Measurements from ENCODE around the gene LCN12. TPM values are rescaled to one million over a fixed set of nuclear protein-coding genes. Genes with fewer than 3 reads are reported as not detected.

Gene LCN12
- total and polyA plus RNA-seq, 2 donors (not counting 1 experiment from before 2014, with no cell fraction given) = 0.17 TPM; not detected in 1

DNA sequence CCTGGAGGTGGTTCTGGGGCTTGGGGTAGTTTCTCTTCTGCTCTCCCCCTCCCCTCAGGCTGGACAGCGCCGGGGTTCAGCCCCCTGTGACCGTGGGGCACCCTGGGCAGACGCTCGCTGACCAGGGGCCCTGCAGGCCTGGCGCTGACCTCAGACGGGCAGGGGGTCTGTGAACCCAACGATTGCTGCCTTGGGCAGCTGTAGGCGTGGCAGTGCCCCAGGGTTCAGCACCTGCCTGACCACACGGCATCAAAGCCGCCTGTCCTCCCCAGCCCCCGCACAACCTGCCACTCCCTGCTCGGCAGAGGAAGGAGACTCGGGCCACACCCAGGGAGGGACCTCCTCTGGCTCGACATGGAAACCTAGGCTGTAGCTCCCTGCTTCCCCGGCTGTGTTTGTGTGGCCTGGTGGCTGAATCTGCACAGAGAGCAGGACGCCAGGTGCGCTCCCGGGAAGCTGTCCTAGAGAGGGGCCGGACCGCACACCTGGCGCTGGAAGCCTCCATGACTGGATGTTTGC, 12.2 kb downstream of the LCN12 start:
- Histone ChIP-seq H3K4me3 (replicated peaks in 1 of 4; ENCODE audit: control extremely low read depth in 1 of 4, insufficient read depth in 1 of 4, low read depth in 3 of 4, low read length in 4 of 4) (no peak overlapping the region), H3K9ac (ENCODE audit: insufficient read depth, low read length) (no peak overlapping the region), H3K4me1 (ENCODE audit: control insufficient read depth, extremely low read depth, insufficient read depth, low read length) (no peaks in the 10 kb centered on the region), H3K36me3 (ENCODE audit: control insufficient read depth, insufficient read depth, low read length) (no peaks in the 10 kb centered on the region), H3K9me3 (ENCODE audit: control insufficient read depth, insufficient read depth, low read depth, low read length) (no peaks in the 10 kb centered on the region), H3K27me3 (ENCODE audit: control insufficient read depth, insufficient read depth, low read length) (peaks cover 4% of the 10 kb centered on the region), H2AFZ (ENCODE audit: low read length) (no peak overlapping the region), H3K4me2 (ENCODE audit: extremely low read depth, insufficient read depth, low read length) (no peak overlapping the region), H3K27ac (ENCODE audit: insufficient read depth, low read length) (no peak overlapping the region), H3K79me2 (ENCODE audit: control insufficient read depth, insufficient read depth, low read length) (no peaks in the 10 kb centered on the region), H4K20me1 (ENCODE audit: control insufficient read depth, extremely low read depth, insufficient read depth, low read length) (no peaks in the 10 kb centered on the region)
- TF ChIP-seq EZH2 (IDR thresholded peaks at IDR 0.05; ENCODE audit: low read length, missing control alignments) = no peak
- TF ChIP-seq, protein P1, sequence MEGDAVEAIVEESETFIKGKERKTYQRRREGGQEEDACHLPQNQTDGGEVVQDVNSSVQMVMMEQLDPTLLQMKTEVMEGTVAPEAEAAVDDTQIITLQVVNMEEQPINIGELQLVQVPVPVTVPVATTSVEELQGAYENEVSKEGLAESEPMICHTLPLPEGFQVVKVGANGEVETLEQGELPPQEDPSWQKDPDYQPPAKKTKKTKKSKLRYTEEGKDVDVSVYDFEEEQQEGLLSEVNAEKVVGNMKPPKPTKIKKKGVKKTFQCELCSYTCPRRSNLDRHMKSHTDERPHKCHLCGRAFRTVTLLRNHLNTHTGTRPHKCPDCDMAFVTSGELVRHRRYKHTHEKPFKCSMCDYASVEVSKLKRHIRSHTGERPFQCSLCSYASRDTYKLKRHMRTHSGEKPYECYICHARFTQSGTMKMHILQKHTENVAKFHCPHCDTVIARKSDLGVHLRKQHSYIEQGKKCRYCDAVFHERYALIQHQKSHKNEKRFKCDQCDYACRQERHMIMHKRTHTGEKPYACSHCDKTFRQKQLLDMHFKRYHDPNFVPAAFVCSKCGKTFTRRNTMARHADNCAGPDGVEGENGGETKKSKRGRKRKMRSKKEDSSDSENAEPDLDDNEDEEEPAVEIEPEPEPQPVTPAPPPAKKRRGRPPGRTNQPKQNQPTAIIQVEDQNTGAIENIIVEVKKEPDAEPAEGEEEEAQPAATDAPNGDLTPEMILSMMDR (conservative IDR thresholded peaks at IDR 0.05 in 1 of 2, IDR thresholded peaks at IDR 0.05 in 1 of 2; ENCODE audit: low read depth in 1 of 2, low read length in 2 of 2) = no peak
- DNase-seq (ENCODE audit: low read depth in 2 of 2) = no peak

DNA sequence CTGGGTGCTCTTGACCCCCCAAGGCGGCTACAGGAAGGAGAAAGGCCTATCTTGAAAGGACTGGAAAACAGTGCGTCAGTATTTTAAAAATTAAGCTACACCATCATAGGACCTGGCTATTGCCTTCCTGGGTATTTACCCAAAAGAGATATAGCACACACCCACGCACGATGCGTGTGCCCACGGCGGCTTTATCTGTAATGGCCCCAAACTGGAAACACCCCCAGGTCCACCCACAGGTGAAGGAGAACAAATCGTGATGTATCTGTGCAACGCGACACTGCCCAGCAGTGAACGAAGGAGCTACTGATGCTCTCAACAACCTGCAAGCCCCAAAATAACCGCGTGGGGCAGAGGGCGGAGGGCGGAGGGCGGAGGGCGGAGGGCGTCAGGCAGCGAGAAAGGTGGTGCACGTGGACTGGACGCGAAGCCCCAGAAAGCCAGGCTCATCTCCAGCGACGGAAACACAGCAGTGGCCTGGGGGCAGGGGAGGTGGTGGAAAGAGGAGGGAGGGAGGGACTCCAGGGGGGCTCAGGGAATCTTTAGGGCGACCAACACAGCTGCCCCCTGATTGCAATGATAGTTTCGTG, 12.9 kb downstream of the LCN12 start:
- Histone ChIP-seq H3K27ac (ENCODE audit: insufficient read depth, low read length) (no peak overlapping the region), H3K4me2 (ENCODE audit: extremely low read depth, insufficient read depth, low read length) (no peak overlapping the region), H2AFZ (ENCODE audit: low read length) (no peak overlapping the region)

DNA sequence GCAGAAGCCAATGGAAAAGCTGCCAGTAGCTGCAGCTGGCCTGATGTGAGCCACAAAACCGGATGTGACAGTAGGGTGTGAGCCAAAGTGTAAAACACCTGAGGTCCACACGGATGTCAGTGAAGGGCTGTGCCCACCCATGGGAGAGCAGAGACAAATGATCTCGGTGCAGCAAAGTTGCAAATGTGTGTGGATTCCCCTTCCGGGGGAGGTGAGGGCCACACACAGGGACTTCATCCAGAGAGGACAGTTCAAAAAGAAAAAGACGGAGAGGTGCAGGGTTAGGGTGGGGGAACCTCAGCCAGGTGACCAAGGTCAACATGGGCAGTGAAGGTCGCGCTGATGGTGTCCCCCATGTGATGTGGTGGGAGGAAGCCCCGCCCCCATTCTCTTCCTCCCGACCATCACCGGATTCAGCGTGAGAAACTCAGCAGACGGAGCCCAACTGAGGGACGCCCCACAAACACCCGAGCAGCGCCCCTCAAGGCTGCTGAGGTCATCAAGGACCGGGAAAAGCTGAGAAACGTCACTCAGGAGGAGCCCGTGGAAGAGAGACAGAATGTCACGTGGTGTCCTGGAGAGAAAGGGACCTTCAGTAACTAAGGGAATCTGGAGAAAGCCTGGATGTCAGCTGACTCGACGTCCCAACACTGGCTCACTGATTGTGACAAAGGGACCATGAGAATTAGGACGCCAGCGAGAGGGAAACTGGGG, 13.9 kb downstream of the LCN12 start:
- Histone ChIP-seq H2AFZ (ENCODE audit: low read length) (no peak overlapping the region), H3K4me2 (ENCODE audit: extremely low read depth, insufficient read depth, low read length) (no peak overlapping the region), H3K9me3 (ENCODE audit: control insufficient read depth, insufficient read depth, low read depth, low read length) (no peaks in the 10 kb centered on the region), H3K4me1 (ENCODE audit: control insufficient read depth, extremely low read depth, insufficient read depth, low read length) (no peaks in the 10 kb centered on the region), H3K27me3 (ENCODE audit: control insufficient read depth, insufficient read depth, low read length) (peaks cover 4% of the 10 kb centered on the region), H3K79me2 (ENCODE audit: control insufficient read depth, insufficient read depth, low read length) (no peaks in the 10 kb centered on the region), H3K9ac (ENCODE audit: insufficient read depth, low read length) (no peak overlapping the region), H3K36me3 (ENCODE audit: control insufficient read depth, insufficient read depth, low read length) (no peaks in the 10 kb centered on the region), H3K27ac (ENCODE audit: insufficient read depth, low read length) (no peak overlapping the region), H4K20me1 (ENCODE audit: control insufficient read depth, extremely low read depth, insufficient read depth, low read length) (no peaks in the 10 kb centered on the region), H3K4me3 (replicated peaks in 1 of 4; ENCODE audit: control extremely low read depth in 1 of 4, insufficient read depth in 1 of 4, low read depth in 3 of 4, low read length in 4 of 4) (peak overlapping the region in 1 of 4 experiments; percentile 1)
- TF ChIP-seq, protein P1 (conservative IDR thresholded peaks at IDR 0.05 in 1 of 2, IDR thresholded peaks at IDR 0.05 in 1 of 2; ENCODE audit: low read depth in 1 of 2, low read length in 2 of 2) = no peak
- TF ChIP-seq EZH2 (IDR thresholded peaks at IDR 0.05; ENCODE audit: low read length, missing control alignments) = no peak
- no peak for DNase-seq (ENCODE audit: low read depth in 2 of 2)

More for the DNA sequence above, 12.9 kb downstream of the LCN12 start:
- Histone ChIP-seq H3K36me3 (ENCODE audit: control insufficient read depth, insufficient read depth, low read length) (no peaks in the 10 kb centered on the region), H4K20me1 (ENCODE audit: control insufficient read depth, extremely low read depth, insufficient read depth, low read length) (no peaks in the 10 kb centered on the region), H3K4me1 (ENCODE audit: control insufficient read depth, extremely low read depth, insufficient read depth, low read length) (no peaks in the 10 kb centered on the region), H3K27me3 (ENCODE audit: control insufficient read depth, insufficient read depth, low read length) (peaks cover 4% of the 10 kb centered on the region), H3K79me2 (ENCODE audit: control insufficient read depth, insufficient read depth, low read length) (no peaks in the 10 kb centered on the region), H3K4me3 (replicated peaks in 1 of 4; ENCODE audit: control extremely low read depth in 1 of 4, insufficient read depth in 1 of 4, low read depth in 3 of 4, low read length in 4 of 4) (no peak overlapping the region), H3K9me3 (ENCODE audit: control insufficient read depth, insufficient read depth, low read depth, low read length) (no peaks in the 10 kb centered on the region), H3K9ac (ENCODE audit: insufficient read depth, low read length) (no peak overlapping the region)
- no peak for DNase-seq (ENCODE audit: low read depth in 2 of 2)
- TF ChIP-seq, protein P1 (conservative IDR thresholded peaks at IDR 0.05 in 1 of 2, IDR thresholded peaks at IDR 0.05 in 1 of 2; ENCODE audit: low read depth in 1 of 2, low read length in 2 of 2) = no peak
- TF ChIP-seq EZH2 (IDR thresholded peaks at IDR 0.05; ENCODE audit: low read length, missing control alignments) = no peak
